Hepatocyte (in vitro differentiated cells): ENCODE data around the gene ZNF532. TPM values are rescaled to one million over a fixed set of nuclear protein-coding genes. Genes with fewer than 3 reads are reported as not detected.

Source experiments
- DNase-seq: peaks from one replicate; pipeline ENCODE4 v3.0.0-alpha.2; 2016; ENCODE audit warnings: low spot score
- H2AFZ ChIP-seq: fragments of 200-600 bp; sonication (generic); 2 replicates; pipeline ENCODE4 v1.6.0; 2016; ENCODE audit warnings: antibody characterized with exemption, mild to moderate bottlenecking
- H3K27ac ChIP-seq: fragments of 200-600 bp; sonication (generic); 2 replicates; pipeline ENCODE4 v1.5.1; 2016; ENCODE audit warnings: mild to moderate bottlenecking
- H3K27me3 ChIP-seq: fragments of 200-600 bp; sonication (generic); 2 replicates; pipeline ENCODE4 v1.6.1; 2016
- H3K36me3 ChIP-seq: fragments of 200-600 bp; sonication (generic); replicated peaks from 2 replicates; pipeline ENCODE4 v1.5.1; 2016; ENCODE audit warnings: low read depth; ENCODE audit not compliant: insufficient read depth
- H3K4me1 ChIP-seq: fragments of 200-600 bp; sonication (generic); 2 replicates; pipeline ENCODE4 v1.5.1; 2016; ENCODE audit warnings: mild to moderate bottlenecking, moderate library complexity; ENCODE audit not compliant: insufficient read depth
- H3K4me2 ChIP-seq: fragments of 200-600 bp; sonication (generic); 2 replicates; pipeline ENCODE4 v1.6.0; 2016
- H3K4me3 ChIP-seq: fragments of 200-600 bp; sonication (generic); 2 replicates; pipeline ENCODE4 v1.5.1; 2016; ENCODE audit warnings: mild to moderate bottlenecking
- H3K79me2 ChIP-seq: fragments of 200-600 bp; sonication (generic); 2 replicates; pipeline ENCODE4 v1.6.0; 2017; ENCODE audit warnings: mild to moderate bottlenecking
- H3K9me2 ChIP-seq: fragments of 200-600 bp; sonication (generic); replicated peaks from 2 replicates; pipeline ENCODE4 v1.6.0; 2017; ENCODE audit warnings: mild to moderate bottlenecking; ENCODE audit not compliant: insufficient read depth
- H3K9me3 ChIP-seq: fragments of 200-600 bp; sonication (generic); 2 replicates; pipeline ENCODE4 v1.5.1; 2016; ENCODE audit warnings: low read depth, mild to moderate bottlenecking
- H4K20me1 ChIP-seq: fragments of 200-600 bp; sonication (generic); 2 replicates; pipeline ENCODE4 v1.6.0; 2016; ENCODE audit warnings: mild to moderate bottlenecking; ENCODE audit not compliant: insufficient read depth, poor library complexity, severe bottlenecking
- EZH2 ChIP-seq: fragments of 200-600 bp; sonication (generic); IDR thresholded peaks from 2 replicates; pipeline ENCODE4 v1.6.1; 2016; ENCODE audit warnings: antibody characterized with exemption, mild to moderate bottlenecking, borderline replicate concordance
- EZH2phosphoT487 ChIP-seq: fragments of 200-600 bp; sonication (generic); IDR thresholded peaks from one replicate; pipeline ENCODE4 v1.6.1; 2018; ENCODE audit warnings: antibody characterized with exemption, mild to moderate bottlenecking, low read depth, moderate library complexity; ENCODE audit not compliant: unreplicated experiment, severe bottlenecking
- WGBS: methylation state at CpG from one replicate; pipeline ENCODE4 v1.1.6; 2016; ENCODE audit warnings: low lambda C conversion rate; ENCODE audit errors: missing lambda C conversion rate; 5-methylcytosine and 5-hydroxymethylcytosine counted together
- polyA plus RNA-seq: library from polyadenylated mRNA; unstranded; fragments of >200 nt; fragmentation: Nextera tagmentation; extraction: Ambion mirVana; gene quantifications from 2 replicates; pipeline ENCODE4 v1.2.1, GENCODE V29; 2016
- total RNA-seq: library from RNA; depleted of rRNA; stranded (reverse); fragments of >200 nt; gene quantifications from 2 replicates; pipeline ENCODE4 v1.2.3, GENCODE V29; 2014
- TF ChIP-seq, protein P1 (sequence below): fragments of 200-600 bp; sonication (generic); IDR thresholded peaks from 2 replicates; pipeline ENCODE4 v1.5.1; 2016; ENCODE audit warnings: antibody characterized with exemption, mild to moderate bottlenecking; ENCODE audit not compliant: poor library complexity

The ZNF532 gene
- total and polyA plus RNA-seq, 2 experiments from 2014 or later: 15.9 to 36.5 TPM

DNA sequence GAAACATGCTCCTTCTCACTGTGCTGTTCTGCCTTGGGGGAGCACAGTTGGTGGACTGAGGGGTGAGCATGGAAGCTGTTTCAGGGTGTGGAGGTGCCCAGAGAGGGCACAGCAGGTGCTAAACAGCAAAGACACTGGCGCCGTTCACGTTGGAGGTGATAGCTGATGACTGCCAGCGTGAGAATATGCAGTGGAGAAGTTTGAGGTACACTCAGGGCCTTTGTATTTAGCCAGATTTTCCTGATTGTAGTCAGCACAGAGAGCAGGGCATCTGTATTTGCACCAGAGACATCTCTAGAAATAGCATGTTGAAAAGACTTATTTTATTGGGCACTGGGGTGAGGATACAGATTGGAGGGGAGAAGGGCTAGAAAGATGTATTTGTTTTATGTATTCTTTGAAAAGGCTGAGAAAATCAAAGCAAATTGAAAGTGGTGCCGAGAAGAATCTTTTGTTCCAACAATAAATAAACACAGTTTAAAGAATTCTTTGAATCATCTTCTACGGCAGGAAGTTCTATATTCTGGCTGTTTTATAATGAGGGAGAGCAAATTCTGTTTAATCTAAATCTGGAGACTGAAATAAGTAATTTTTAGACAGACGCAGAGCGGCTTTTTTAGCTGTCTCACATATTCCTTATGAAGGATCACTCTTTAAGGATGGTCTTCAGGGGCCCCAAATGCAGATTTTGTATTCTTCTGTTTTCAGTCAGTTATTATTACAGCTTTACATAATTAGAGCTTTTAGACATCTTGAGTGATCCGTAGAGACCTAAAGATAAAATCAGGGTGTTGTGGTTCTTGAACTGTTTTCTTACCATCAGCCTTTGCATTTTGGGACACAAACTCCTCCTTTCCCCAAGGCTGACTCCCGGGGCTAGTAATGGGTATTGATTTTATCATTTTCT is 7.1 kb downstream of the ZNF532 start:
- no peaks in the 10 kb centered on the region for H3K36me3 ChIP-seq
- H3K27ac ChIP-seq: peak overlapping the region; percentile 49
- WGBS: 70% methylated on average over 10 of the region's 10 CpGs

DNA sequence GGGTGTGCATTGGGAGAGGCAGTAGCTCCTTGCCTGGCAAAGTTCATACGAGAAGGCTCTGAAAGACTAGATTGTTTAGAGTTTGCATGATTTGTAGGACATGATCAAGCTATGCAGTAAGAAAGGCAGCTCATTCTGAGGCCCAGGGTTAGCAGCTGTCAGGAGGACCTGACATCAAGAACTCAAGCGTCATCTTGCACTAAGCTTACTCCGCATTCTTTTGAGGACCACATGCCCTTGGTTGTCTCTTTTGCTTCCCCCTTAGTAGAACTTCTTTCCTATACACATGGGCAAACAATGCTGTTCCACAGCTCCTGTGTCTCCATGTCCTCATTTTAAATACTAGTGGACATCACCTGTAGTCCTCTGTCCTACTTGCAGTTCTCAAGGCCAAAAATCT is 14.0 kb downstream of the ZNF532 start:
- Histone ChIP-seq H3K36me3 (no peaks in the 10 kb centered on the region), H3K4me1 (peaks cover 3% of the 10 kb centered on the region), H3K9me3 (no peaks in the 10 kb centered on the region), H4K20me1 (no peaks in the 10 kb centered on the region), H3K27ac (no peak overlapping the region), H3K79me2 (peaks cover 82% of the 10 kb centered on the region), H3K9me2 (no peaks in the 10 kb centered on the region), H3K4me3 (no peak overlapping the region), H3K27me3 (no peaks in the 10 kb centered on the region), H2AFZ (no peak overlapping the region), H3K4me2 (no peak overlapping the region)
- WGBS: 97% methylated on average over 3 of the region's 3 CpGs
- DNase-seq: no peak
- TF ChIP-seq EZH2phosphoT487 (no peak), EZH2 (no peak)
- TF ChIP-seq, protein P1, sequence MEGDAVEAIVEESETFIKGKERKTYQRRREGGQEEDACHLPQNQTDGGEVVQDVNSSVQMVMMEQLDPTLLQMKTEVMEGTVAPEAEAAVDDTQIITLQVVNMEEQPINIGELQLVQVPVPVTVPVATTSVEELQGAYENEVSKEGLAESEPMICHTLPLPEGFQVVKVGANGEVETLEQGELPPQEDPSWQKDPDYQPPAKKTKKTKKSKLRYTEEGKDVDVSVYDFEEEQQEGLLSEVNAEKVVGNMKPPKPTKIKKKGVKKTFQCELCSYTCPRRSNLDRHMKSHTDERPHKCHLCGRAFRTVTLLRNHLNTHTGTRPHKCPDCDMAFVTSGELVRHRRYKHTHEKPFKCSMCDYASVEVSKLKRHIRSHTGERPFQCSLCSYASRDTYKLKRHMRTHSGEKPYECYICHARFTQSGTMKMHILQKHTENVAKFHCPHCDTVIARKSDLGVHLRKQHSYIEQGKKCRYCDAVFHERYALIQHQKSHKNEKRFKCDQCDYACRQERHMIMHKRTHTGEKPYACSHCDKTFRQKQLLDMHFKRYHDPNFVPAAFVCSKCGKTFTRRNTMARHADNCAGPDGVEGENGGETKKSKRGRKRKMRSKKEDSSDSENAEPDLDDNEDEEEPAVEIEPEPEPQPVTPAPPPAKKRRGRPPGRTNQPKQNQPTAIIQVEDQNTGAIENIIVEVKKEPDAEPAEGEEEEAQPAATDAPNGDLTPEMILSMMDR: no peak

More for the DNA sequence above, 7.1 kb downstream of the ZNF532 start:
- H4K20me1 ChIP-seq: no peaks in the 10 kb centered on the region
- H3K79me2 ChIP-seq: peaks cover 92% of the 10 kb centered on the region
- H3K4me1 ChIP-seq: peaks cover 28% of the 10 kb centered on the region
- H3K4me3 ChIP-seq: no peak overlapping the region
- no peak for DNase-seq
- no peaks in the 10 kb centered on the region for H3K9me2 ChIP-seq
- peaks cover 7% of the 10 kb centered on the region for H3K9me3 ChIP-seq
- H3K27me3 ChIP-seq: no peaks in the 10 kb centered on the region
- TF ChIP-seq EZH2: no peak
- TF ChIP-seq, protein P1: no peak
- no peak for TF ChIP-seq EZH2phosphoT487
- no peak overlapping the region for H2AFZ ChIP-seq
- peak overlapping the region; percentile 46 for H3K4me2 ChIP-seq

DNA sequence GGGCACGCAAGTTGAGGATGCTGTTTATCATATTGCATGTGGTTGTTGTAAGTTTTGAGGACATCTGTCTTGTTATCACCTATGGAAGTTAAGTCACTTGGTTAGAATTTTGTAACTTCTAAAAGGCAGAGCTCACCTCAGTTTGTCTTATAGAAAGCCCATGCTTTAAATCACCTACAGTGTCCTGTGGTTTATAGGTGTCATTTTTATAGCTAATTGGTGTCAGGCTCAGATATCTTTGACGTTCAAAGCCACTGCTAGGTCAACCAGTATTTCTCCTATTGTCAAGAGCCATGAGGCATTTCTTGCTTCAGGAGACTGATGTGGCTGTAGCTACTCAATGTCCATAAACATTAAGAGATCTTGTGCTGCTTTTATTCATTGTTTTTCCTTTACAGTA is 16.8 kb downstream of the ZNF532 start:
- TF ChIP-seq EZH2phosphoT487: no peak
- TF ChIP-seq EZH2: no peak
- TF ChIP-seq, protein P1: no peak
- peak overlapping the region; percentile 29 for H3K27ac ChIP-seq
- no peaks in the 10 kb centered on the region for H3K9me2 ChIP-seq
- no peak overlapping the region for H3K4me3 ChIP-seq
- no peaks in the 10 kb centered on the region for H3K4me1 ChIP-seq
- no peaks in the 10 kb centered on the region for H4K20me1 ChIP-seq
- H3K4me2 ChIP-seq: no peak overlapping the region
- peaks cover 75% of the 10 kb centered on the region for H3K79me2 ChIP-seq
- H2AFZ ChIP-seq: no peak overlapping the region
- H3K36me3 ChIP-seq: no peaks in the 10 kb centered on the region
- 64% methylated on average over 2 of the region's 2 CpGs for WGBS
- DNase-seq: no peak
- H3K27me3 ChIP-seq: no peaks in the 10 kb centered on the region
- no peaks in the 10 kb centered on the region for H3K9me3 ChIP-seq
